Activated naive CD8-positive, alpha-beta T cell treated with anti-CD3 and anti-CD28 coated beads, Interleukin-2, amount 50 U/mL, for 16 hours (primary cell): ENCODE data around the gene ANXA9.
A peak's percentile ranks its signal among the peaks of the same experiment; 100 is the strongest.

ENCODE experiments used
- DNase-seq: peaks from one replicate; pipeline ENCODE4 v3.0.0-alpha.2; 2020; ENCODE audit warnings: low read depth, low spot score

The ANXA9 gene

DNA sequence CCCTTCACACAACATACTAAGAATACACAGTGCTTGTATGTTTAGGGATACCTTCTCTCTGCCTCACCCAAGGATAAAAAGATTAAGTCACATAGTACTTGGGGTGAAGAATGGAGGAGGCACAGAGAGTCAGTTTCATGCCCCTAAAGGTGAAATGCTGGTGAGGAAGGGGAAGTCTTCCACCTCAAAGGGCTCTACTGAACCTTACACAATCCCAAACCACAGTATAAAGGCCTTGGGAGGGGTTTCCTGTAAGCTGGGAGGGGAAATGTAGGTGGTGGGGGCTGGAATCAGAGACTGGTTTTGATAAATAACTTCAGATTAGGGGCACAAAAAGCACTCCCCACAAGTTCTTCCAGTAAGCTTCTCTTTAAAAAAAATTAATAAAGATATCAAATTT, 21.1 kb downstream of the ANXA9 start:
- DNase-seq: no peak

DNA sequence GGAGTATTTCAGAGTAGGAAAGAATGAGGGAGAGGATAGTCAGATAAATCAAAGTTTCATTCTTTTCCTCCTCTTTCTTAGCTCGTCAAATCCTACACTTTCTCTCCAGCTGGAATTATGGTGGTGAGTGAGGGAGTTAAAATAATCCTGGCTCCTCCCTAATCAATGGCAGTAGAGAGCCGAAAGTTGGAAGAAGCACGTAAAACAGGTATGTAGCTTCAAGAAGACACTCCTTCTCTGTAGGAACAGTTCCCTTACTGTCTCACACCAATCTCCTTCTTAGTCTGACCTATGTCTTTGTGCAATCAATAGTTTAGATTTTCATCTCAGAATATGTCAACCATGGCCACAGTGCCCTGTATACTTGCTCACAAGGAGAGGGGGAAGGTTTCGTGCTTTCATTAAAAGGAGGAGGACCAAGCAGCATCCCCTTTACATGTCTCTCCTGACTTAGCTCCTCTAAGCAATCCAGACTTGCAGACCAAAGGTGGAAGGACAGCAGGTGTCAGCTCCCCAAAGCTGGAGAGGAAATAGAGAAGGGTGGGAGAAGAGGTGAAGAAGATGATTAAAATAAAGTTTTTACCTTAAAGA, 23.7 kb downstream of the ANXA9 start:
- DNase-seq: no peak

DNA sequence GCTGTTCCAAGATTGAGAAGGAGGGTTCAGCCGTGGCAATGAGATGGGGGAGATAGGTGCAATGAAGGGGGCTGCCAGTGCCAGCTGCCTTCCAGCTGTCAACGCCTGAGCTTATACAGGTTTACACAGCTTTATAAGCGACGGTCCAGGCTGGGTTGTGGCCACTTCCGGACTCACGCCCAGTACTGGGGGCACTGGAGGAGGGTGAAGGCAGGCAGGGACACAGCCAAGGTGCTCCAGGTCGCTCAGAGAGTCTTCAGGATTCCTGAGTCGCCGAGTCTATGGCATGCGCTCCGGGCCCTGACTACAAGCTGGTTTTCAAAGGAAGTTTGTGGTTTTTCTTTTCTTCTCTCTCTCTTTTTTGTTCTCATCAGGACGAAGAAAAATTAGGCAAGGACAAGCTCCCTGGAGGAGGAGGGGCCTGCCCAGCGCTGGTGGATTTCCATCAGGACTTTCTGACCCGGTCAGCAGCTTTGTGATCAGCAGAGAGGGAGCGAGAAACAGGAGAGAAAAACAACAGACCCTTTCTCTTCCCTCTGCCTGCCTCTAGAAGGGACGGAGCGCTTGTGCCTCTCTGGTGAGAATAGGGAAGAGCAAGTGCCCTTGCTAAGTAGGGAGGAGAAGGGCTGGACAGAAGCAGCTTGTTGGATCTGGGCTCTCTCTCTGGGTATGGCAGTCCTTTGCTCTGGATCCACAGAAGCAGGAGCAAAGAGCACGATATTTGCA, 24.4 kb downstream of the ANXA9 start, which contains the start of gene MINDY1:
TSS of gene MINDY1 (minus strand) at position 576 of the 726 bp plus-strand sequence. CDS start 4,285 bp downstream, outside the sequence.
- no peak for DNase-seq

DNA sequence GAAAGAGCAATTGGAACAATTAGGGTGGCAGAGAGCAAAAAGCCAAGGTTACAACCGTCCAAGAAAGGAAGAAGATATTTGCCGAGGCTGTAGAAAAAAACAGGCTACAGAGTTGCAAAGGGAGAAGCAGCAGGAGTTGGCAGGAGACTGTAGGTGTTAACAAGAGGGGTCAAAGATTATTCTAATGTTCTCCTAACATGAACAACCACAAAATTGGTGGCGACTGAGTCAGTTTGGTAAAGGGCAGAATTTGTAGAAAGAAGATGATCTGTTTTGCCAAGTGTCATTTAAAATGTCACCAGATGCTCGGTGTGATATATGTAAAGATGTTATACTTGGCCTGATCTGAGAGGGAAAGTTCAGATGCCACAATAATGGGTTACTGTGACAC, 25.8 kb downstream of the ANXA9 start:
- no peak for DNase-seq

DNA sequence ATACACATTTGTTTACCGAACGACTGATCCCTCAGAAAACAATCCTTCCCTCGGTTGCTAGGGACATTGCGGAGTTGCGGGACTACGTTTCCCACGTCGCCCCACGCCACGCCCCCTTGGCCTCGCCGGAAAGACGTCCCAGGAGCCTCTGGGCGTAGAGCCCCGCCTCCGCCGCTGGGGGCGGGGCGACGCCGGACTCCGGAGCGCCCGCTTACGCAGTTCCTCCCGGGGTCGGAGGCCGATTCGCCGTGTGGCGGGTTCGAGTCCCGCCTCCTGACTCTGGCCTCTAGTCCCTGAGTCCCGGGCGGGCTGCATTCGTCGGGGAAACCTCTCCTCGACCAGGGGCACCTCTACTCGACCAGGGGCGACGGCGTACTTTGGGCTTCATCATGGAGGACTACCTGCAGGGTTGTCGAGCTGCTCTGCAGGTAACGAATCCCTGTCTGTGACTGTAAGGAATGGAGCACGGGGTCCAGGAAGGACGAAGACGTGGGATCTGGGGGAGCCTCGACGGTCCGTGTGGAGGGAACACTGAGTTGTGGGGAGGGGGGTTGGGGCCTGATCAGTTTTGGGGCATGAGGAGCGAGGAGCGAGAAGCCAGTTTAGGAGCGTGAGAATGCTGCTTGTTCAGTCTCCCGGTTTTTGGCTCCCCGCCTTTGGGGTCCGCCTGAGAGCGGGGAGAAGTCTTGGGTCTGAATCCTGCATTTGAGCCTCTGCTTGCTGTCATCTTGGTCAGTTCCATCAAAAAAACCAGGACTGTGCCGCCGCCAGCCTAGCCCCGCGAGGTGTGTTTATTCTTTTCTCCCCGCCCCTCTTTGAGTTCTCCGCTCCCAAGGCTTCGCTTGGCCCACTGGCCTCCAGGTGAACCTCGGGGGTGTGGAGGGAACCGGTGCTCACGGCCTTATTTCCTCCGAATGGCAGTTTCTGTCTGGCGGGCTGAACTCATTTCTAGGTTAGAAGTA, 26.4 kb downstream of the ANXA9 start, which contains the start of gene PRUNE1:
TSS of gene PRUNE1 (plus strand) at position 206 of the 962 bp plus-strand sequence. CDS start at position 390, 184 bp downstream.
- peak; percentile 86 for DNase-seq

DNA sequence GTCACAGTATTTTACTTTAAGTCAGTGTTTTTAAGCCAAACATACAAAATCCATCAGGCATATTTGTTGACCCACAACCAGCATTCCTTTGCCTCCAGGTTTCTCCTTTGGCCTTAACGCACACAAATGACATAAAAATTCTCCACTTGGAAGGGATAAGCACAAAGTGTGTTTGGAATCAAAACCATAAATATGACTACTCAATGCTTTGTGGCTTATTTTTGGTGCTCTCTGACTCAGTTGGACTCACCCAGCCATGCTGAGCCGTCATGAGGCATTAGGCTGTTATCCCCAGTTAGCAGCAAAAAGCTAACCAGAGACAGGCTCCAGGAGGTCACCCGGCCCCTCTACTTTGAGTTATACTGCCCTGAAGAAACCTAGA, 27.1 kb downstream of the ANXA9 start:
- no peak for DNase-seq

DNA sequence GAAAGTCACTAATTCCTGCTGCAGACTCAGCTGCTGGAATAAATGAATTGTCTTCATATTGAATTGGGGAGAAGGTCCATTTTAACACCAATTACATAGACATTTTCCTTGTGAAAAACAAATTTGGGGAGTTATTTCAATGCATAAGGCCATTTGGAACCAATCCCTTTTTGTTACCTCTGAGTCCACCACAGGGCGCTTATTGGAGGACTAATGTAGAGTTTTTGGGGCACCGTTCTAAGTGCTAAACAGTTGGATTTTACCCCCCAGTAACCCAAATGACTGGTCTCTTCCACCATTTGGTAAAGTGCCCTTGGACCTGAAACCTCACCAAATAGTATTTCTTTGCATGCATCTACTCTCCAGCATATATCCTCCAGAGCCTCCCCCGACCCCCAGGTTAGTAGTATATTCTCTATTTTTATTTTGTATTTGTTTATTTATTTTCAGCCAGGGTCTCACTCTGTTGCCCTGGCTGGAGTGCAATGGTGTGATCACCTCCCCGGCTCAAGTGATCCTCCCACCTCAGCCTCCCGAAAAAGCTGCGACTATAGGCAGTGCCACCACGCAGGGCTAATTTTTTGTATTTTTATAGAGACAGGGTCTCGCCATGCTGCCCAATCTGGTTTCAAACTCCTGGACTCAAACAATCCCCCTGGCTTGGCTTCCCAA, 27.7 kb downstream of the ANXA9 start:
- DNase-seq: no peak

DNA sequence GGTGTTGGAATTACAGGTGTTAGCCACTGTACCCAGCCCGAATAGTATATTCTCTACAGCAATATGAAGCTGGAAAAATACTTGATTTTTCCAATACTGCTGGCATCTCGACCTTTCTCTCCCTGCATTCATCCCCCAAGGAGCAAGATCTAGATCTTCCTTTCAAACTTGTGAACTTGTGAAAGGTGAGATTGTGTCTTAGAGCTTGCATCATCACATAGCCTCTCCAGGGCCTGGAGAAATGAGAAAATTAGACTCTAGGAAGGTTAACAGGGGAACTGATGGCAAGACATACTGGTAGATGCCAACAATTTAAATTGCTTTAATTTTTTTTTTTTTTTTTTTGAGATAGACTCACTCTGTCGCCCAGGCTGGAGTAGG, 28.2 kb downstream of the ANXA9 start:
- DNase-seq: no peak

DNA sequence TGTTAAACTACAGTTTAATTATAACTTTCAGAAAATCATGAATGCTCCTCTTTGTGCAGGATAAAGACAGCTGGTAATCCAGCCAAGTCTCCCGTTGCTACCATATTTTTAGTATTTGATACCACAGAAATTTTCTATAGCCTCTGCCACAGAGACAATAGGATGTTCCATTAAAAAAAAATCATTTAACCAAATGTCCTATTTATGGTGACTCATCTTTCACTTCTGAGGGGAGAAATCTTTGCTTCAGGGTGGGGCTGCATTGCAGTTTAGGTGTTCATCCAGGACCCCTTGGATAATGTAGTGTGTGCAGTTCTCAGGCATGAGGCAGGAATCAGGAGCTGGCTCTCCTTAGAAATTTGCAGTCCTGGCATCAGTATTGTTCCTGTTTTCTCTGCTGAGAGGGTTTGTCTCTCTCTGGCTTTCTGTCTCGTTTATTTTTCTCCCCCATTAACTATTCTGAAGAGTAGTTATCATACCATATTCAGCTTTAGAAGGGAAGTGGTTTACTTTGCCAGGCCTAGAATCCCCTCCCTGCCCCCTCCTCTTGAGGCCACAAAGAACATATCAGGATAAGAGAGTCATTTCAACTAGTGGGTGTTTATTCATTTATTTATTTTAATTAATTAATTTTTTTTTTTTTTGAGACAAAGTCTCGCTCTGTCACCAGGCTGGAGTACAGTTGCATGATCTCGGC, 29.2 kb downstream of the ANXA9 start:
- no peak for DNase-seq

DNA sequence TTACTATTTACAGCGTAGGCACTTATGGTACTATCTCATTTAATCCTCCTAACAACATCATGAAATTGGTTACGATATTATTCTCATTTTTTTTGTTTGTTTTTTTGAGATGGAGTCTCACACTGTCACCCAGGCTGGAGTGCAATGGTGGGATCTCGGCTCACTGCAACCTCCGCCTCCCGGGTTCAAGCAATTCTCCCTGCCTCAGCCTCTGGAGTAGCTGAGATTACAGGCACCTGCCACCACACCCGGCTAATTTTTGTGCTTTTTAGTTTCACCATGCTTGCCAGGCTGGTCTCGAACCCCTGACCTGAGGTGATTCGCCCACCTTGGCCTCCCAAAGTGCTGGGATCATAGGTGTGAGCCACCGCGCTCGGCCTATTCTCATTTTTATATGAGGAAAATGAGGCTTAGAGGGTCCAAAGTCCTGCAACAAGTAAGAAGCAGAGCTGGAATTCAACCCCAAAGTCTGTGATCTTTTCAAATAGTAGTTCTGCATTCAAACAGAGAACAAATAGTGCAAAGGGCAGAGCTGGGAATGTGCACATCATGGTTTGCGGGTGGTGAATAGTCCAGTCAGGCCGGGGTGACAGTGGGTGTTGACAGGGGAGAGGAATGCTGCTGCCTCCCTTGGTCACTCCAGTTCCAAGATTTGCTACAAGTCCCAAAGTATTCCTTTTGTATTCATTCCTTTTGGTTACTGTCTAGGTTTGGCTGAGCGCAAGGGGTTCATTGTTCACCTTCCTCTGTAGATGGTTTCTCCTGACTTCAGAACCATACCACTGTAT, 30.8 kb downstream of the ANXA9 start:
- DNase-seq: no peak

DNA sequence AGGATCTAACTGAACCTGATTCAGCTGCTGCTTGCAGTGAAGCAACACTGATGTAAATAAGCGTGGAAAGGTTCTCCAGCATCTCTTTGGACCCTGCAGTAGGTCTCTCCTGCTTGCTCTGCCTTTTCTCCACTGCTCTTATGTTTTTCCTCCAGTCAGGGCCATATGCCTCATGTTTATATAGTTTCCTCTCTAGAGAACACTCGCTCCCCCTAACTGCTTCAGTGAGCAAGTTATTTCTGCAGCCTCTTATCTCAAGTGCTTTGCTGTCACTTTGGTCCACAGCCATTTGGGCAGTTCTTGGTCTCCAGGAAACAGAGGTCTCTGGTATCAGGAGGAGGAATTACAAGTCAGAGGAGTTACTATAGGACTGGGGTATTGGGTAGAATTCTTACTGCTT, 31.4 kb downstream of the ANXA9 start:
- DNase-seq: no peak

DNA sequence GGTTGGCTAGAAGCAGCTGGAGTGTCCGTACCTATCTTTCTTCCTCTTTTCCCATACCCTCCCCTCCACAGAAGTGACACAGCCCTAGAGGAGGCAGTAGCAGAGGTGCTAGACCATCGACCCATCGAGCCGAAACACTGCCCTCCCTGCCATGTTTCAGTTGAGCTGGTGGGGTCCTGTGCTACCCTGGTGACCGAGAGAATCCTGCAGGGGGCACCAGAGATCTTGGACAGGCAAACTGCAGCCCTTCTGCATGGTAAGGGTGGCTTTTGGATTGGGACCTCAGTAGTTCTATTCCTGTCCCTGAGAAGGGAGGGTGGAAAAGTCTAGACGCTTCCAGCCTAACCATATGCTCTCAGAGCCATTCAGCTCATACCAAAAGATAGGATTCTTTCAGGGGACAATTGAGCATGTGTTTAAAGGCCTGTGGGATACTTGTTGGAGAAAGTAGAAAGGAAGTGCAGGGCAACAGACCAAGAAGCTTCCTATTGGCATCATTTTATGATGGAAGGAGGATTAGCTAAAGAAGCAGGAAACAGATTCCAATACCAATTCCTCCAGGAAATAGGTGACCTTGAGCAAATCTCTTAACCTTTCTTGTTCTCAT, 42.6 kb downstream of the ANXA9 start:
- DNase-seq: peak; percentile 70

DNA sequence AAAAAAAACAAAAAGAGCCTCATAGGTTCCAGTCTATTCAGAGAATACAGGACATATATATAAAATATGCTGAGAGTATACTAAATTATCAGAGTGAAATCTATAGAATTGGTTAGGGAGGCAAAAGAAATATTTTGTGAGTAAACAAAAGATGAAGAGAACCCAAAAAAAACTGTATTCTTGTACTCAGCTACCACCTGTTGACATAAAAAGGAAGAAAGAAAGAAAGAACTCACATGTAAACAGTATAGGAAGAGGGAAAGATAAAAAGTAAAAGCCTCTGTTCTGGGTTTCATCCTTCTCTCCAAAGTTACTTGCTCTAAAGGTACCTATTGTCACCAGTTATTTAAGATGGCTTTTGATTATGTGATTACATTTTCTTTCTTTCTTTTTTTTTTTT, 44.4 kb downstream of the ANXA9 start:
- DNase-seq: no peak

DNA sequence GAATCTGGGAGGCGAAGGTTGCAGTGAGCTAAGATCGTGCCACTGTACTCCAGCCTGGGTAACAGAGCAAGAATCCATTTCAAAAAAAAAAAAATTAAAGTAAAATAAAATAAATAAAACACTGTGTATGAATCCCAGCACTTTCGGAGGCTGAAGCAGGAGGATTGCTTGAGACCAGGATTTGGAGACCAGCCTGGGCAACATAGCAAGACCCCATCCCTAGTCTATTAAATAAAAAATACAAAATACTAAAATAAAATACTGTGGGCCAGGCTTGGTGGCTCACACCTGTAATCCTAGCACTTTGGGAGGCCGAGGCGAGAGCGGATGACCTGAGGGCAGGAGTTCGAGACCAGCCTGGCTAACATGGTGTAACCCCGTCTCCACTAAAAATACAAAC, 50.1 kb downstream of the ANXA9 start:
- no peak for DNase-seq

DNA sequence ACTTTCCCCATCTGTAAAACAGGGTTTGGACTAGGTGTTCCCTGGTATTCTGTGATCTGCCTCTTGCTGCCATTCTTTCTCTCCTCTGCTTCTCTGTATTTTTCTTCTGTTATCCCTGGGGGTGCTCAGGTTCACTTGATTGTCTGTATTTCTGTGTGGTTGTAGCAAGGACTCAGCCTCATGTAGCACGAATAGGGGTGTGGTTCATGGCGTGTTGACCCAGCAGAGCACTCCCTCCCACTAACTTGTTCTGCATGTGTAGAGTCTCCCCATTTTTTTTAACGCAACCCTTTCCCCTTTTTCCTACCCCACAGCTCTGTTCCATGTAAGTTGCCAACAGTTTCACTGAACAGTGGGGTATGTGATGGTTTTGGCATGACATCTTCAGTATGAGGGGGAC, 53.1 kb downstream of the ANXA9 start:
- DNase-seq: no peak

DNA sequence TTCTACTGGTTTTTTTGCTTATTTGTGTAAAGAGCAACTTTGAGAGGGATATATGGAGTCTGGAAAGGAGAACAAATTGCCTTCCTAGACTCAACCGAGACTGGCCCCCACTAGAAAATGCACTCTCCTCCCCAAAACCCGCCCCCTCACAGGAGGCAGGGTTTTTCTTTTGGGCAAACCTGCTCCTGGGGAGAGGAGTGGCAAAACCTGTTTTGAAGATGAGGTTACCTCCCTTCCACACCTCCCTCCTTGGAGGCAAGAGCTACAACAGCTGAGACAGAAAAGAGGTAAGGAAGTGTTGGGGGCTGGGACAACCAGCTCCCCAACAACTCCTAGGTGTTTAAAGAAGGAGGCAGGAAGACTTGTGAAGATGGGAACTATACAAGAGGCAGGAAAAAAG, 54.3 kb downstream of the ANXA9 start, which contains the start of gene BNIPL:
TSS of gene BNIPL (plus strand) at position 231 of the 400 bp plus-strand sequence. CDS start at position 371, 140 bp downstream.
- no peak for DNase-seq

DNA sequence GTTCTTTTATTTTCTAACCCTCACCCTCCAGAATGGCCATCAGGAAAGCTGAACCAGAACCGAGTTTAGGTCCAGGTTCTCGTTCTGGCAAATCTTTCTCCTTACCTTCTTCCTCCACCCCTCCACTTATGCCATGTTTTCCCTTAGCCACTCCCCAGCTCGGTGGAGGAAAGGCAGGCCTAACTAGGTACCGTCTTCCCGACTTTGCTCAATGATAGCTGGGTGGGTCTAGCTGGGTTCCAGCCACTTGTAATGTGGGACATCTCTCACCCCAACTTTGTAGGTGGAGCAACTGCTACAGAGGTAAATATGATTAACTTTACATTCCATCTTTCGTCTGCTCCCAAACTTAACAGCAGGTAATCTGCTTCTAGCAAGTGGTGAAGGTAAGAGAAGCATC, 54.9 kb downstream of the ANXA9 start:
- no peak for DNase-seq

DNA sequence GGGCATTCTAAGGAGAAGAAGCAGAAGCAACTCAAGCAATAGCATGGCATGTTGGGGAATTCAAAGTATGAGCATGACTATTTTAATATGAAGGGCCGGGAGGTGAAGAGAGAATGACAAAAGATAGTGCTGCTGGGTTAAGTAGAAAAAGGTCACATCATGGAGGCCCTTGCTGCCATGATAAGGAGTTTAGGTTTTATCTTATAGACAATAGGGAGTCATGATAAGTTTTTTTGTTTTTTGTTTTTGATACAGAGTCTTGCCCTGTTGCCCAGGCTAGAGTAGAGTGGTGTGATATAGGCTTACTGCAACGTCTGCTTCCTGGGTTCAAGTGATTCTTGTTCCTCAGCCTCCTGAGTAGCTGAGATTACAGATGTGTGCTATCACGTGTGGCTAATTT, 57.4 kb downstream of the ANXA9 start:
- no peak for DNase-seq

DNA sequence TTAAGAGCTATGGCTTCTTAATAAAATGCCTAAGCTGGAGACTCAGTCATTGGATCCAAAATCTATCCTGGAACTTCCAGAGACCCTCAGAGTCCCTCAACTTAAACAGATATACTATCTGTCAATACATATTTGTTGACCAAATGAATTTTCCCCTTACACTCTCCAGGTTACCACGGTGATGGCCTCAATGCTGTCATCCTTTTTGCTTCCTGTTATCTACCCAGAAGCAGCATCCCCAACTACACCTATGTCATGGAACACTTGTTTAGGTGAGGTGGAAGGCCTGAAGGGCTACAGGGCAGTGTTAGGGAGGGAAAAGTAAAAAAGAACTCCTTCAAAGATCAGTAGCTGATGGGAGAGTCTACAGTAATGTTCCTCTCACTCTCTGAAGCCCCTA, 61.1 kb downstream of the ANXA9 start:
- no peak for DNase-seq
